HEK293 (cell line): ENCODE results near the gene RABEP1.

Source experiments
- CTCF ChIA-PET: fragments of 350-600 bp; formaldehyde crosslinking; extraction: SDS; loops from one replicate; lab custom pipeline; 2021; ENCODE audit warnings: antibody characterized with exemption; lab: Yijun Ruan, JAX
- POLR2A ChIA-PET: fragments of 300-600 bp; formaldehyde crosslinking; extraction: SDS; loops from one replicate; lab custom pipeline; 2020; ENCODE audit warnings: antibody characterized with exemption, inconsistent platforms; lab: Yijun Ruan, JAX
- H3K27ac ChIP-seq: fragments of 200-500 bp; sonication (Bioruptor generic); 2 replicates; pipeline ENCODE4 v1.5.1; 2014; ENCODE audit warnings: low read depth, low read length, control low read depth, inconsistent platforms; ENCODE audit errors: extremely low read depth
- H3K36me3 ChIP-seq, 2 experiments: fragments of 200-500 bp in 1 of 2; sonication (Bioruptor generic) in 1 of 2; 1 replicate in 1 of 2; 2 replicates in 1 of 2; pipeline ENCODE4 v1.5.1; 2014 to 2017; ENCODE audit warnings: inconsistent platforms in 2 of 2, low read length in 2 of 2; ENCODE audit not compliant: control insufficient read depth in 2 of 2, insufficient read depth in 1 of 2
- H3K4me1 ChIP-seq: fragments of 200-500 bp; sonication (Bioruptor generic); 2 replicates; pipeline ENCODE4 v1.5.1; 2014; ENCODE audit warnings: mild to moderate bottlenecking, low read length, inconsistent platforms; ENCODE audit not compliant: control insufficient read depth, insufficient read depth
- H3K4me3 ChIP-seq: 2 replicates; pipeline ENCODE4 v1.5.1; 2011; ENCODE audit warnings: low read depth, mild to moderate bottlenecking, control low read depth, low read length, moderate library complexity
- H3K9me3 ChIP-seq: fragments of 200-500 bp; sonication (Bioruptor generic); 2 replicates; pipeline ENCODE4 v1.5.1; 2014; ENCODE audit warnings: low read depth, low read length, inconsistent platforms; ENCODE audit not compliant: control insufficient read depth, insufficient read depth
- HOXD13 ChIP-seq: sonication (generic); formaldehyde crosslinking; IDR thresholded peaks from 2 replicates; pipeline ENCODE4 v1.8.0; 2022; ENCODE audit warnings: missing genetic modification reagents, borderline replicate concordance
- IKZF3 ChIP-seq: fragments of 450-650 bp; IDR thresholded peaks from 2 replicates; pipeline ENCODE4 v1.5.0; 2018; ENCODE audit warnings: missing biosample characterization, mild to moderate bottlenecking, missing genetic modification characterization, moderate library complexity
- KLF1 ChIP-seq: fragments of 450-650 bp; formaldehyde crosslinking; IDR thresholded peaks from 2 replicates; pipeline ENCODE4 v1.5.1; 2016; ENCODE audit warnings: missing biosample characterization, missing genetic modification characterization
- KLF9 ChIP-seq: fragments of 450-650 bp; formaldehyde crosslinking; IDR thresholded peaks from 2 replicates; pipeline ENCODE4 v1.5.1; 2016; ENCODE audit warnings: missing biosample characterization, missing genetic modification characterization, low read depth
- PRDM6 ChIP-seq: fragments of 450-650 bp; formaldehyde crosslinking; IDR thresholded peaks from 2 replicates; pipeline ENCODE4 v1.5.1; 2017; ENCODE audit warnings: missing biosample characterization, missing genetic modification characterization
- SALL2 ChIP-seq: fragments of 450-650 bp; formaldehyde crosslinking; IDR thresholded peaks from 2 replicates; pipeline ENCODE4 v1.5.0; 2017; ENCODE audit warnings: missing biosample characterization, mild to moderate bottlenecking, missing genetic modification characterization, borderline replicate concordance
- SCRT2 ChIP-seq: fragments of 450-650 bp; formaldehyde crosslinking; IDR thresholded peaks from 2 replicates; pipeline ENCODE4 v1.5.1; 2016; ENCODE audit warnings: missing biosample characterization, missing genetic modification characterization
- ZBTB17 ChIP-seq: fragments of 450-650 bp; formaldehyde crosslinking; IDR thresholded peaks from 2 replicates; pipeline ENCODE4 v1.5.1; 2016; ENCODE audit warnings: missing biosample characterization, missing genetic modification characterization
- ZNF132 ChIP-seq: fragments of 450-650 bp; formaldehyde crosslinking; IDR thresholded peaks from 2 replicates; pipeline ENCODE4 v1.5.1; 2017; ENCODE audit warnings: missing biosample characterization, missing genetic modification characterization, borderline replicate concordance
- ZNF221 ChIP-seq: fragments of 450-650 bp; formaldehyde crosslinking; IDR thresholded peaks from 2 replicates; pipeline ENCODE4 v1.5.1; 2017; ENCODE audit warnings: missing biosample characterization, missing genetic modification characterization, borderline replicate concordance
- ZNF311 ChIP-seq: fragments of 450-650 bp; formaldehyde crosslinking; IDR thresholded peaks from 2 replicates; pipeline ENCODE4 v1.5.1; 2017; ENCODE audit warnings: missing biosample characterization, missing genetic modification characterization, borderline replicate concordance
- ZNF335 ChIP-seq: fragments of 450-650 bp; formaldehyde crosslinking; conservative IDR thresholded peaks from 2 replicates; pipeline ENCODE4 v1.5.1; 2016; ENCODE audit warnings: missing biosample characterization, missing genetic modification characterization
- ZNF362 ChIP-seq: fragments of 450-650 bp; formaldehyde crosslinking; IDR thresholded peaks from 2 replicates; pipeline ENCODE4 v1.5.1; 2016; ENCODE audit warnings: missing biosample characterization, missing genetic modification characterization
- ZNF510 ChIP-seq: fragments of 450-650 bp; formaldehyde crosslinking; IDR thresholded peaks from 2 replicates; pipeline ENCODE4 v1.5.1; 2018; ENCODE audit warnings: mild to moderate bottlenecking, missing genetic modification characterization, missing biosample characterization; ENCODE audit not compliant: insufficient replicate concordance
- ZNF626 ChIP-seq: fragments of 450-650 bp; sonication (Bioruptor Pico); formaldehyde crosslinking; IDR thresholded peaks from 2 replicates; pipeline ENCODE4 v1.5.1; 2018; ENCODE audit warnings: missing biosample characterization, missing genetic modification characterization, inconsistent platforms
- ZNF639 ChIP-seq: fragments of 450-650 bp; formaldehyde crosslinking; IDR thresholded peaks from 2 replicates; pipeline ENCODE4 v1.5.1; 2016; ENCODE audit warnings: missing biosample characterization, missing genetic modification characterization
- ZNF645 ChIP-seq: fragments of 450-650 bp; formaldehyde crosslinking; IDR thresholded peaks from 2 replicates; pipeline ENCODE4; 2016; ENCODE audit warnings: missing biosample characterization, missing genetic modification characterization
- ZNF843 ChIP-seq: fragments of 450-650 bp; formaldehyde crosslinking; IDR thresholded peaks from 2 replicates; pipeline ENCODE4 v1.5.1; 2016; ENCODE audit warnings: missing biosample characterization, missing genetic modification characterization
- TF ChIP-seq, protein P1 (sequence below): fragments of 450-650 bp; formaldehyde crosslinking; IDR thresholded peaks from 2 replicates; pipeline ENCODE4 v1.5.1; 2016; ENCODE audit warnings: missing biosample characterization, missing genetic modification characterization
- TF ChIP-seq, protein P2 (sequence below): fragments of 450-650 bp; formaldehyde crosslinking; IDR thresholded peaks from 2 replicates; pipeline ENCODE4 v1.5.1; 2017; ENCODE audit warnings: missing biosample characterization, missing genetic modification characterization

RABEP1 gene

DNA sequence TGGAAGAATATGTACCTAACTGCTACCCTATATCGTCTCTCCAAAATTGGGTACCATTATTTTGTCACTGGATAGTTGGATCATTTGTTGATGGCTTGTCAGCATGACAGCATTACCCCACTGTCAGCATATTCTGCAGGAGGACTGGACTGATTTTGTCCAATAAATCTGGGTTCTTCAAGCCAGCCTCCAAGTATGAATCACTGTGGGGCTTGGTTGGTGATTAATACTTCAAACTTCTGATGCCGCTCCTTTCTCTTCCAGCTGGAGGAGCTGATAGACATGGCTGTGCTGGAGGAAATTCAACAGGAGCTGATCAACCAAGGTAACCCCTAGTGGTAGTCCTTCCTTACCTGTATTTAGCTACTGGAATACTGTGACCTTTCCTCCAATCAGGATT is 140.4 kb downstream of the RABEP1 start:
- no peak overlapping the region for H3K27ac ChIP-seq
- TF ChIP-seq SALL2 (tag by site-specific recombination) (no peak), ZBTB17 (tag by site-specific recombination) (0 out of 2 replicates have a peak, but pooled peaks have one; percentile 10), ZNF639 (no peak)
- CTCF ChIA-PET, result interaction anchor here (0.8 to 0.9 kb wide), 2 partner anchors 15 to 17 kb away, joined by 5 read pairs; partner anchors contain the start of gene C1QBP
- no peaks in the 10 kb centered on the region for H3K4me1 ChIP-seq
- no peaks in the 10 kb centered on the region for H3K9me3 ChIP-seq
- POLR2A ChIA-PET, result interaction anchor here (1.4 kb wide), 1 partner anchor 17 kb away, joined by 7 read pairs; the partner anchor contains the start of gene C1QBP
- no peak overlapping the region for H3K4me3 ChIP-seq
- H3K36me3 ChIP-seq, result peaks cover 61 to 62% of the 10 kb centered on the region in 2 experiments

GRCh38 chr17:5424909-5425308 is 142.8 kb downstream of the RABEP1 start:
- Histone ChIP-seq H3K27ac (no peak overlapping the region), H3K9me3 (no peaks in the 10 kb centered on the region), H3K4me3 (no peak overlapping the region), H3K36me3 (peaks cover 74 to 86% of the 10 kb centered on the region in 2 experiments), H3K4me1 (no peaks in the 10 kb centered on the region)
- POLR2A ChIA-PET, result interaction anchor here (1.0 kb wide), 1 partner anchor 14 kb away, joined by 4 read pairs; the partner anchor contains the start of gene C1QBP
- CTCF ChIA-PET, result interaction anchor here (1.6 to 3.5 kb wide), 2 partner anchors 14 kb away, joined by 10 to 20 read pairs; partner anchors contain the start of gene C1QBP
- TF ChIP-seq ZNF645 (tag by site-specific recombination), result no peak
- TF ChIP-seq KLF1 (tag by site-specific recombination), result no peak
- no peak for TF ChIP-seq ZNF510 (tag by site-specific recombination)
- no peak for TF ChIP-seq IKZF3 (tag by site-specific recombination)
- peak; percentile 45; the same call in 1 of the 2 replicates for TF ChIP-seq PRDM6
- TF ChIP-seq ZNF626, result no peak
- TF ChIP-seq, protein P1, sequence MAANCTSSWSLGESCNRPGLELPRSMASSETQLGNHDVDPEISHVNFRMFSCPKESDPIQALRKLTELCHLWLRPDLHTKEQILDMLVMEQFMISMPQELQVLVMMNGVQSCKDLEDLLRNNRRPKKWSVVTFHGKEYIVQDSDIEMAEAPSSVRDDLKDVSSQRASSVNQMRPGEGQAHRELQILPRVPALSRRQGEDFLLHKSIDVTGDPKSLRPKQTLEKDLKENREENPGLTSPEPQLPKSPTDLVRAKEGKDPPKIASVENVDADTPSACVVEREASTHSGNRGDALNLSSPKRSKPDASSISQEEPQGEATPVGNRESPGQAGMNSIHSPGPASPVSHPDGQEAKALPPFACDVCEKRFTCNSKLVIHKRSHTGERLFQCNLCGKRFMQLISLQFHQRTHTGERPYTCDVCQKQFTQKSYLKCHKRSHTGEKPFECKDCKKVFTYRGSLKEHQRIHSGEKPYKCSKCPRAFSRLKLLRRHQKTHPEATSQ (tag by site-specific recombination), result no peak
- no peak for TF ChIP-seq ZNF311 (tag by site-specific recombination)

DNA sequence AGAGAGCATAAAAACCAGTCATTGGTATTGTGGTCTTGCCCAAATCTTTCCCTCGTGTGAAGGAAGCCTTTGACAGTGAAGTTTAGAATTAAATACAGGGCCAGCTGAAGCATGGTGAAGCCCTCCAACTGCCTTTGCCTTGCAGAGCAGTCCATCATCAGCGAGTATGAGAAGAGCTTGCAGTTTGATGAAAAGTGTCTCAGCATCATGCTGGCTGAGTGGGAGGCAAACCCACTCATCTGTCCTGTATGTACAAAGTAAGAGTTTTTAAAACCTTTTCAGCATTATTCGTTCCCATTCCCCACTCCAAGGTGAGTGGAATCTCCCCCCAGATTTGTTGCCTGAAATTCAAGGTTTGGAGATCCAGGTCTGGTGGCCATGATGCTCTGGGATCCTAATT is 143.7 kb downstream of the RABEP1 start:
- CTCF ChIA-PET, result interaction anchor here (0.6 to 3.5 kb wide), 3 partner anchors 13 to 1175 kb away, joined by 3 to 20 read pairs (median 4); partner anchors contain the start of gene C1QBP
- peaks cover 83 to 96% of the 10 kb centered on the region in 2 experiments for H3K36me3 ChIP-seq
- TF ChIP-seq SCRT2 (tag by site-specific recombination) (no peak), ZNF335 (tag by site-specific recombination) (no peak), ZNF843 (no peak), HOXD13 (no peak), ZNF362 (no peak), KLF9 (tag by site-specific recombination) (no peak), ZNF510 (tag by site-specific recombination) (no peak), ZNF132 (tag by site-specific recombination) (no peak), ZNF221 (tag by site-specific recombination) (no peak)
- TF ChIP-seq, protein P2, sequence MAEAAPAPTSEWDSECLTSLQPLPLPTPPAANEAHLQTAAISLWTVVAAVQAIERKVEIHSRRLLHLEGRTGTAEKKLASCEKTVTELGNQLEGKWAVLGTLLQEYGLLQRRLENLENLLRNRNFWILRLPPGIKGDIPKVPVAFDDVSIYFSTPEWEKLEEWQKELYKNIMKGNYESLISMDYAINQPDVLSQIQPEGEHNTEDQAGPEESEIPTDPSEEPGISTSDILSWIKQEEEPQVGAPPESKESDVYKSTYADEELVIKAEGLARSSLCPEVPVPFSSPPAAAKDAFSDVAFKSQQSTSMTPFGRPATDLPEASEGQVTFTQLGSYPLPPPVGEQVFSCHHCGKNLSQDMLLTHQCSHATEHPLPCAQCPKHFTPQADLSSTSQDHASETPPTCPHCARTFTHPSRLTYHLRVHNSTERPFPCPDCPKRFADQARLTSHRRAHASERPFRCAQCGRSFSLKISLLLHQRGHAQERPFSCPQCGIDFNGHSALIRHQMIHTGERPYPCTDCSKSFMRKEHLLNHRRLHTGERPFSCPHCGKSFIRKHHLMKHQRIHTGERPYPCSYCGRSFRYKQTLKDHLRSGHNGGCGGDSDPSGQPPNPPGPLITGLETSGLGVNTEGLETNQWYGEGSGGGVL (tag by site-specific recombination), result no peak

More for the DNA sequence above, 143.7 kb downstream of the RABEP1 start:
- H3K27ac ChIP-seq, result no peak overlapping the region
- no peak overlapping the region for H3K4me3 ChIP-seq
- no peaks in the 10 kb centered on the region for H3K4me1 ChIP-seq
- POLR2A ChIA-PET, result interaction anchor here (1.1 kb wide), 1 partner anchor 11 kb away, joined by 3 read pairs; no protein-coding TSS in a partner anchor
- no peaks in the 10 kb centered on the region for H3K9me3 ChIP-seq
